ENCODE measurements around the gene KNDC1.

KNDC1 gene

DNA sequence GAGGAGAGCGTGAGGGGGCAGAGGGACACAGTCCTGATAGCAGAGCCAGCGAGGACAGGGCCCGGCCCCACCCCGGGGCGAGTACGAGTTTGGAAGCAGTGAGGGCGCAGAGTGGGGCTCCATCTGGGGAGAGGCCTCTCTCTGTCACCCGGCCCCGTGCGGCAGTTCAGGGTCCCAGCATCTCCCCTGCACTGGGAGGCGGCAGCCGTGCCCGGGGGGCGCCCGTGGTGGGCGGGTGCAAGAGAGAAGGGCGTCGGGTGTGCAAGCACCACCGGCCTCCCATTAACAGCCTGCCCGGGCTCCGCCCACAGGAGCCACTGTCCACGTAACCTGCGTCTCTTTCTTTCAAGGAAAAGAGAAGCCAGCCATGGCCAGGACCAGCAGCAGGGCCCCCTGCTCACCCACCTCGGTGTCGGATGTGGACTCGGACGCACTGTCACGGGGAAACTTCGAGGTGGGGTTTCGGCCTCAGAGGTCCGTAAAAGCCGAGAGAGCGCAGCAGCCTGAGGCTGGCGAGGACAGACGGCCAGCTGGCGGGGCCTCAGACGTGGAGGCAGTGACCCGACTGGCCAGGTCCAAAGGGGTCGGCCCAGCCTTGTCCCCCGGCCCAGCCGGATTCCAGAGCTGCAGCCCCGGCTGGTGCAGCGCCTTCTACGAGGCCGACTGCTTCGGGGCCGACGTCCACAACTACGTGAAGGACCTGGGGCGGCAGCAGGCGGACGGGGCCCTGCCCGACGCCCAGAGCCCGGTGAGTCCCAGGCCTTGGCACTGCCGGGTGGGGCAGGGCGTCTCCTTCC is 41.3 kb downstream of the KNDC1 start:
- no peak overlapping the region for H3K9ac ChIP-seq (ENCODE audit: low read length)
- no peaks in the 10 kb centered on the region for H3K36me3 ChIP-seq (ENCODE audit: control insufficient read depth, insufficient read depth, low read length)
- no peak overlapping the region for H3K4me3 ChIP-seq (ENCODE audit: low read length)
- H3K4me1 ChIP-seq (ENCODE audit: control insufficient read depth, insufficient read depth, low read length): no peaks in the 10 kb centered on the region
- no peak overlapping the region for H3K27ac ChIP-seq (ENCODE audit: low read depth, low read length)
- H3K27me3 ChIP-seq (ENCODE audit: control insufficient read depth, insufficient read depth, low read length): no peaks in the 10 kb centered on the region

DNA sequence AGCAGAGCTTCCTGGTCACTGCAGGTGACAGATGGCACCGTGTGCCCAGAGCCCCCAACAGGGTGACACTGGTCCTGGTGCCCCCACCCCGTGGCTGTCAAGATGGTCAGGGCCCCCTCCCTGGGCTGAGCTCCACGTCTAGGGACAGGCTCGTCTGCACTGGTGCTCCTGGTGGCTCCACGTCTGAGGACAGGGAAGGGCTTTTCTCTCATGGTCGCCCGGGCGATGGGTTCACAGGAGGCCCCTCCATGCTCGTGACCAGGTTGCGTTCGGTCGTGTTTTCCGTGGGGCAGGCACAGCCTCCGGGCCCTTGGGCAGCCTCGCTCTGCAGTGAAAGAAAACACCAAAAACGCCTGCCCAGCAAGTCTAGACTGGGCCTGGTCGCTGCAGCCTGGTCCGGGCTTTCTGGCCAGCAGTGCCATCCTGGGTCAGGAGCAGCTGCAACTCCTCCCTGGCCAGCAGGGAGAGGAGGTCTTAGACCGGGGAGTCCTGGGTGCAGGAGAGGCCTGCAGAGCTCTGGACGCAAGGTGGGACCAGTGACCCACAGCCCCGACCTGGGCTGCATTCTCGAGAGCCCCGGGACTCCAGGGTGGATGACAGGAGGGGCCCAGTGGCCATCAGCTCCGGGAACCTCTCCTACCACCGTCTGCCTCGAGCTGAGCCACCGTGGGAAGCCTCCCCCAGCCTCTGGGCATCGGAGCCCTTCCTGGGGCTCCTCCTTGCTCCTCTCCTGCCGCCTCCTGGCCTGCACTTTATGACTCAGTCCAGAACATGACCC is 42.1 kb downstream of the KNDC1 start:
- no peaks in the 10 kb centered on the region for H3K36me3 ChIP-seq (ENCODE audit: control insufficient read depth, insufficient read depth, low read length)
- H3K4me1 ChIP-seq (ENCODE audit: control insufficient read depth, insufficient read depth, low read length): no peaks in the 10 kb centered on the region
- H3K9ac ChIP-seq (ENCODE audit: low read length): no peak overlapping the region
- H3K27ac ChIP-seq (ENCODE audit: low read depth, low read length): no peak overlapping the region
- no peaks in the 10 kb centered on the region for H3K27me3 ChIP-seq (ENCODE audit: control insufficient read depth, insufficient read depth, low read length)
- no peak overlapping the region for H3K4me3 ChIP-seq (ENCODE audit: low read length)

DNA sequence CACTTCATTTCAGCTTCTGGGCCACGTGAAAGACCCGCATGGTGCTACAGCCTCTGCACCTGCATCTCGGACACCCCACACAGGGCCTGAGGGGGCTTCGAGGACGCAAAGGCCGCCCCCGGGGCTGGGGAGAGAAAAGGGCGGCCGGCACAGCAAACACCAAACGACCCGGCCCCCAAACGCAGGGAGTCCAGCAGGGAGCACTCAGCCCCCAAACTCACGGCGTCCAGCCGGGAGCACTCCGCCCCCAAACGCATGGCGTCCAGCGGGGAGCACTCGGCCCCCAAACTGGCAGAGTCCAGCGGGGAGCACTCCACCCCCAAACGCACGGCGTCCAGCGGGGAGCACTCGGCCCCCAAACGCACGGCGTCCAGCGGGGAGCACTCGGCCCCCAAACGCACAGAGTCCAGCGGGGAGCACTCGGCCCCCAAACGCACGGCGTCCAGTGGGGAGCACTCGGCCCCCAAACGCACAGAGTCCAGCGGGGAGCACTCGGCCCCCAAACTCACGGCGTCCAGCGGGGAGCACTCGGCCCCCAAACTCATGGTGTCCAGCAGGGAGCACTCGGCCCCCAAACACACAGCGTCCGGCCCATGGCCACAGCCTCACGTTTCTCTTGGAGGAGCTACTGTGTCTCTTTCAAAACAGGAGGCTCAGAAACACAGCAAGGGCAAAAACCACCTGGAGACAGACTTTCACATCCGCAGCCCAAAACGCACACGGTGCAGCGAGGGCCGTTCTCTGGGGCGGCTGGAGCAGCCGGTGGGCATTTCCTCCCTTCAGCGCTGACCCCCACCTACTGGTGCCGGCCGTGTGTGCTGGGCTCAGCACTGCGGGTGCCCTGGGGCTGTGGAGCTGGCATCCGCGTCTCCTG is 43.0 kb downstream of the KNDC1 start:
- no peak overlapping the region for H3K4me3 ChIP-seq (ENCODE audit: low read length)
- H3K27me3 ChIP-seq (ENCODE audit: control insufficient read depth, insufficient read depth, low read length): no peaks in the 10 kb centered on the region
- no peak overlapping the region for H3K9ac ChIP-seq (ENCODE audit: low read length)
- no peak overlapping the region for H3K27ac ChIP-seq (ENCODE audit: low read depth, low read length)
- H3K4me1 ChIP-seq (ENCODE audit: control insufficient read depth, insufficient read depth, low read length): no peaks in the 10 kb centered on the region
- H3K36me3 ChIP-seq (ENCODE audit: control insufficient read depth, insufficient read depth, low read length): no peaks in the 10 kb centered on the region

GRCh38 chr10:133203652-133204195 is 43.7 kb downstream of the KNDC1 start:
- Histone ChIP-seq H3K4me1 (ENCODE audit: control insufficient read depth, insufficient read depth, low read length) (no peaks in the 10 kb centered on the region), H3K27me3 (ENCODE audit: control insufficient read depth, insufficient read depth, low read length) (no peaks in the 10 kb centered on the region), H3K36me3 (ENCODE audit: control insufficient read depth, insufficient read depth, low read length) (no peaks in the 10 kb centered on the region), H3K4me3 (ENCODE audit: low read length) (no peak overlapping the region), H3K27ac (ENCODE audit: low read depth, low read length) (no peak overlapping the region), H3K9ac (ENCODE audit: low read length) (no peak overlapping the region)

DNA sequence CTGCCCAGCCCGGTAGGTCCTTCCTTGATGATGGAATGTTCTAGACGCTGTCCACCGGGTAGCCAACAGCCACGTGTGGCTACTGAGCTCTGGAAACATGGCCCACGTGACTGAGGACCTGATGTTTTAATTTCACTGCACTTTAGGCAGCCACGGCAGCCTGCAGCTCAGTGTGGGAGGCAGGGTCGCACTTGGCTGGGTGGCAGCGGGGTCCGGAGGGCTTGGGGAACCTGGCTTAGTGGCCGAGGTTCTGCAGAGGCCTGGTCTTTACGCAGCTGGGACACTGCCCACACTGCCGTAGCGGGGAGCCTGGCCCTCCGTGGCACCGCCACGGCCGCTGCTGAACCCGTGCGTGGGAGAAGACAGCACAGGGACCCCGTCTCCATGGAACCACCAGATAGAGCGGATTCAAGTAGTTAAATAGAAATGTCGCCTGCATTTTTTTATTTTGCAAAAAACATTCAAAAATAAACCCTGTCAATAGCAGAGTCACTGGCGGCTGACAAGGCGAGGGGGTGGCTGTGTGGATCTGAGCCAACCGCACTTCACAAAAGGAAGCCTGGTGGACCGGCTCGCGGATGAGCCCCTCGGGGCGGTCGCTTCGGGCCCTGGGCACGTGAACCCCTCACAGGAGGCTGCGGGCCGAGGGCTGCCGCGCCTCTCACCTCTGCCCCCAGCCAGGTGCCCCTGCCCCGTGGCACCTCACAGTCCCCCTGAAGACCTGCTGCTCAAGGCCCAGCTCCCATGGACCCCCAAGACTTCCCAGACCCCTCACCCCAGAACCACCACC is 44.4 kb downstream of the KNDC1 start:
- Histone ChIP-seq H3K4me3 (ENCODE audit: low read length) (no peak overlapping the region), H3K4me1 (ENCODE audit: control insufficient read depth, insufficient read depth, low read length) (no peaks in the 10 kb centered on the region), H3K27ac (ENCODE audit: low read depth, low read length) (no peak overlapping the region), H3K9ac (ENCODE audit: low read length) (no peak overlapping the region), H3K27me3 (ENCODE audit: control insufficient read depth, insufficient read depth, low read length) (no peaks in the 10 kb centered on the region), H3K36me3 (ENCODE audit: control insufficient read depth, insufficient read depth, low read length) (no peaks in the 10 kb centered on the region)

DNA sequence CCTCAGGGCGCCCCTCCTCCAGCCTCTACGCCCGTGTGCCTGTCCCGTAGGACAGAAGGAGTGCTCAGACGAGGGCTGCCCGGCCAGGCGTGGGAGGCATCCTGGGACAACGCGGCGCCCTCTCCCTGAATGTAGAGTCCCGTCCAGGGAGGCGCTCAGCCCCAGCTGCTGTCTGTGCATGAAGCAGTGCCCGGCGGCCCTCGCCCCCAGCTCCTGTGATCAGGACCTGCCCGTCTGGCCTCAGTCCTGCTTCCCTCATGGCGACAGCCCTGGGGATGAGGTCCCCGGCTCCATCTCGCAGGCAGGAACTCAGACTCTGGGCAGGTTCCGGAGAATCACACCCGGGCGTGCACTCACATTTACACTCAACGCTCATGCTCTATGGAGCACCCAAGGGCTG is 45.1 kb downstream of the KNDC1 start:
- H3K27me3 ChIP-seq (ENCODE audit: control insufficient read depth, insufficient read depth, low read length): no peaks in the 10 kb centered on the region
- no peak overlapping the region for H3K27ac ChIP-seq (ENCODE audit: low read depth, low read length)
- no peak overlapping the region for H3K4me3 ChIP-seq (ENCODE audit: low read length)
- no peak overlapping the region for H3K9ac ChIP-seq (ENCODE audit: low read length)
- H3K4me1 ChIP-seq (ENCODE audit: control insufficient read depth, insufficient read depth, low read length): no peaks in the 10 kb centered on the region
- H3K36me3 ChIP-seq (ENCODE audit: control insufficient read depth, insufficient read depth, low read length): no peaks in the 10 kb centered on the region

DNA sequence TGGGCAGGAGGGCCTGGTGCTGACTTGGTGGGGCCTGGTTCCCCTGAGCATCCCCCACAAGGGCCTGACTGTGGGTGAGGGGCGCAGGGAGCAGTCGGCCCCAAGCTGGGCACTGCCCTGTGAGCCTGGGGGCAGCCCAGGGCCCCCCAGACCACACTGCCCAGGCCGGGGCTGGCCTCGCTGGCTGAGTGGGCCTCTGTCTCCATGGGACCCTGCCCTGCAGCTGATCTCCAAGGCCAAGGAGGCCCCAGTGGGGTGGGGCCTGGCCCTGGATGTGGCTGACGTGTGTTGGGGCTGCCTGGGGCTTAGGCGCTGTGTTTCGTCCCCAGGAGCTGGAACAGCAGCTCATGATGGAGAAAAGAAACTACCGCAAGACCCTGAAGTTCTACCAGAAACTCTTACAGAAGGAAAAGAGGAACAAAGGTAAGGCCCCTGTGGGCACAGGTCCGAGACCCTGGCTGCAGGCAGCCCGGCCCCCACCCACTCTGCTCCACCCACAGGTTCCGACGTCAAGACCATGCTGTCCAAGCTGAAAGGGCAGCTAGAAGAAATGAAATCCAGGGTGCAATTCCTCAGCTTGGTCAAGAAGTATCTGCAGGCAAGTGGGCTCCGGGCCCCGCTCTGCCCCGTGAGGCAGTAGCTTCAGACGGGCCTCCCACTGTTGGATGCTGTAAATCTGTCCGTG is 46.5 kb downstream of the KNDC1 start:
- Histone ChIP-seq H3K27ac (ENCODE audit: low read depth, low read length) (no peak overlapping the region), H3K36me3 (ENCODE audit: control insufficient read depth, insufficient read depth, low read length) (no peaks in the 10 kb centered on the region), H3K27me3 (ENCODE audit: control insufficient read depth, insufficient read depth, low read length) (no peaks in the 10 kb centered on the region), H3K9ac (ENCODE audit: low read length) (no peak overlapping the region), H3K4me1 (ENCODE audit: control insufficient read depth, insufficient read depth, low read length) (no peaks in the 10 kb centered on the region), H3K4me3 (ENCODE audit: low read length) (no peak overlapping the region)

DNA sequence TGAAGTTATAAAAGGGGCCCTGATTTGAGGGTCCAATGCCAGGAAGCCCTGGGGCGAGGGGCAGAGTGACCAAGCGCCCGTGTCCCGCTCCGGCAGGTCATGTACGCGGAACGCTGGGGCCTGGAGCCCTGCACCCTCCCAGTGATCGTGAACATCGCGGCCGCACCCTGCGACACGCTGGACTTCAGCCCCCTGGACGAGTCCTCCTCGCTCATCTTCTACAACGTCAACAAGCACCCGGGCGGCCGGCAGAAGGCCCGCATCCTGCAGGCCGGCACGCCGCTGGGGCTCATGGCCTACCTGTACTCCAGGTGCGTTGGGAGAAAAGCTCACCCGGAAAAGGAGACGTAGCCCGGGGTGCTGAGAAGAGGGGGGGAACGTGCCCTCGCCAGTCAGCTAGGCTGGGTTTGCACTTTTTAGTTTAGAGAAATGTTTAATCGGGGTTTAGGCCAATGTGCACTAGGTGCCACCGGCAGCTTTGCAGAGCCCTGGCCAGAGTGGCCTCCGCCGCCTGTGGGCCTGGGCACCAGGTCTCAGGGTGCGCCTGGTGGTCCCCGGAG is 47.1 kb downstream of the KNDC1 start:
- H3K4me1 ChIP-seq (ENCODE audit: control insufficient read depth, insufficient read depth, low read length): no peaks in the 10 kb centered on the region
- no peaks in the 10 kb centered on the region for H3K36me3 ChIP-seq (ENCODE audit: control insufficient read depth, insufficient read depth, low read length)
- H3K27me3 ChIP-seq (ENCODE audit: control insufficient read depth, insufficient read depth, low read length): no peaks in the 10 kb centered on the region
- H3K9ac ChIP-seq (ENCODE audit: low read length): no peak overlapping the region
- H3K27ac ChIP-seq (ENCODE audit: low read depth, low read length): no peak overlapping the region
- H3K4me3 ChIP-seq (ENCODE audit: low read length): no peak overlapping the region

DNA sequence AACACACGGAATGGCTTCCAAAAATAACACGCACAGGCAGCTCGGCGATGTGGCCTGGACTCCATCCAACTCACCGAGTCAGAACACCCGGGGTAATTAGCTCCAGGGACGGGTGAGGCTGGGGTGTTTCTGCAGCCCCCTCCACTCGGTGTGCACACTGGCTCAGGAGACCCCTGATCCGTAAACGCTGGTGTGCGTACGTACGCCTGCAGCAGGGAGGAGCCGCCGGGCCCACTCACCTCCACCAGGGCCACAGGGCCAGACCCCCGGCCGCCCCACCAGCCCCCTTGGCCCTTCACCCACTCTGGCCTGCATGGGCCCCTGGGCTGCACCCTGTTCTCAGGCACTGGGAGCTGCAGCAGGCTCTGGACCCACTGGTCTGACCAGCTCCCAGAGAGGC is 47.6 kb downstream of the KNDC1 start:
- Histone ChIP-seq H3K4me3 (ENCODE audit: low read length) (no peak overlapping the region), H3K36me3 (ENCODE audit: control insufficient read depth, insufficient read depth, low read length) (no peaks in the 10 kb centered on the region), H3K9ac (ENCODE audit: low read length) (no peak overlapping the region), H3K27me3 (ENCODE audit: control insufficient read depth, insufficient read depth, low read length) (no peaks in the 10 kb centered on the region), H3K4me1 (ENCODE audit: control insufficient read depth, insufficient read depth, low read length) (no peaks in the 10 kb centered on the region), H3K27ac (ENCODE audit: low read depth, low read length) (no peak overlapping the region)

DNA sequence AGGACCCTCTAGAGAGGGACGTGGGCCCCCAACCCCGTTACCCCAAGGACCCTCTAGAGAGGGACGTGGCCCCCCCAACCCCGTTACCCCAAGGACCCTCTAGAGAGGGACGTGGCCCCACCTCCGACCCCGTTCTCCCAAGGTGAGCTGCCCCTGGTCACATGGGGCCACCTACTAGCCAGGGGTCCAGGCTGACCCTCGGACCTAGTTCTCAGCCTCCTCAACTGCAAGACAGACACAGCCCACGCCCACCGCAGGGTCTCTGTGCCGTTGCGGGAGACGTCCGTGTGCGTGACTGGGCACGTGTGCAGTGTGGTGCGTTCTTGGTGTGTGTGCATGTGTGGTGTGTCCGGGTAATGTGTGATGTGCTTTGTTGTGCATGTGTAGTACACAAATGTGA is 48.4 kb downstream of the KNDC1 start:
- Histone ChIP-seq H3K4me1 (ENCODE audit: control insufficient read depth, insufficient read depth, low read length) (no peaks in the 10 kb centered on the region), H3K4me3 (ENCODE audit: low read length) (no peak overlapping the region), H3K27me3 (ENCODE audit: control insufficient read depth, insufficient read depth, low read length) (no peaks in the 10 kb centered on the region), H3K27ac (ENCODE audit: low read depth, low read length) (no peak overlapping the region), H3K9ac (ENCODE audit: low read length) (no peak overlapping the region), H3K36me3 (ENCODE audit: control insufficient read depth, insufficient read depth, low read length) (no peaks in the 10 kb centered on the region)

DNA sequence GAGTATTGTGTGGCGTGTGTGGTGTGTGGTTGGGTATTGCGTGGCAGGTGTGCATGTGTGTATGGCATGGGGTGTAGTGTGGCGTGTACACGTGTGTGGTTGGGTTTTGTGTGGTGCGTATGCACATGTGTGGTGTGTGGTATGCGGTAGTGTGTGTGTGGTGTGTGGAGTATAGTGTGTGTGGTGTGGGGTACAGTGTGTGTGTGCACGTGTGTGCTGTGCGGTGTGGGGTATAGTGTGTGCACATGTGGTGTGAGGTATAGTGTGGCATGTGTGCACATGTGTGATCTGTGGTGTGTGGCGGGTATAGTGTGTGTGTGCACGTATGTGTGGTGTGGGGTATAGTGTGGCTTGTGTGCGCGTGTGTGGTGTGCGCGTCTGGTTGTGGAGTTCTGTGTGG is 49.1 kb downstream of the KNDC1 start:
- Histone ChIP-seq H3K4me3 (ENCODE audit: low read length) (no peak overlapping the region), H3K27me3 (ENCODE audit: control insufficient read depth, insufficient read depth, low read length) (peaks cover under 1% of the 10 kb centered on the region), H3K9ac (ENCODE audit: low read length) (no peak overlapping the region)

More for the DNA sequence above, 49.1 kb downstream of the KNDC1 start:
- no peaks in the 10 kb centered on the region for H3K4me1 ChIP-seq (ENCODE audit: control insufficient read depth, insufficient read depth, low read length)
- H3K27ac ChIP-seq (ENCODE audit: low read depth, low read length): no peak overlapping the region
- no peaks in the 10 kb centered on the region for H3K36me3 ChIP-seq (ENCODE audit: control insufficient read depth, insufficient read depth, low read length)

Data from rectal smooth muscle tissue (tissue), 1 donor.